Activated naive CD8-positive, alpha-beta T cell (primary cell): ENCODE results near the gene CXCL17.

Experiments used
- H3K27ac Mint-ChIP-seq: one replicate; pipeline ENCODE4 v1.8.0; 2021; ENCODE audit warnings: mixed read lengths
- H3K27me3 Mint-ChIP-seq: one replicate; pipeline ENCODE4 v1.8.0; 2021; ENCODE audit warnings: mixed read lengths
- H3K36me3 Mint-ChIP-seq: one replicate; pipeline ENCODE4 v1.8.0; 2021; ENCODE audit warnings: mixed read lengths
- H3K4me1 Mint-ChIP-seq: one replicate; pipeline ENCODE4 v1.8.0; 2021; ENCODE audit warnings: low read depth, mixed read lengths
- H3K4me3 Mint-ChIP-seq: one replicate; pipeline ENCODE4 v1.8.0; 2021; ENCODE audit warnings: mild to moderate bottlenecking, mixed read lengths
- H3K9me3 Mint-ChIP-seq: one replicate; pipeline ENCODE4 v1.8.0; 2021; ENCODE audit warnings: low read depth, mixed read lengths

Gene CXCL17

GRCh38 chr19:42422092-42422900, 20.4 kb downstream of the CXCL17 start:
- Mint-ChIP-seq H3K27me3 (no peaks in the 10 kb centered on the region), H3K36me3 (no peaks in the 10 kb centered on the region), H3K4me1 (peaks cover 36% of the 10 kb centered on the region), H3K27ac (peak overlapping the region; percentile 89), H3K9me3 (no peaks in the 10 kb centered on the region), H3K4me3 (peak overlapping the region; percentile 97)

DNA sequence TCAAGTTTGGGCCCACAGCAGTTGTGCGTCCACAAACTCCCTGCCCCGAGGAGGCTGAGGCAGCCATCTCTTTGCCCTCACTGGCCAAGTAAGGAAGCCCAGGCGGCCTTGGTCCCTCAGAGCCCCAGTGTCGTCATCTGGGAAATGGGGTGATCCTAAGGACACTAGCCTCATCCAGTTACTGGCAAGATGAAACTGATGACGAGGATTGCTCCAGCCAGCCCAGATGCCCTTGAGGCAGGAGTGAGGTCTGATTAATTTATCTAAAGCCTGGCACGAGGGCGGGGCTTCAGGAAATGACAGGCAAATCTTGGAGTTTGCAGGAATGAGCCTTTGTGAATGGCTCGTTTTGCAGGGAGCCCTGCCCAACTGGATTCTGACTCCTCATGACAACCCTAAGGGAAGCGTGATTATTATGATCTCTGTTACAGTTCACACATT, 21.1 kb downstream of the CXCL17 start:
- Mint-ChIP-seq H3K27me3 (no peaks in the 10 kb centered on the region), H3K9me3 (no peaks in the 10 kb centered on the region), H3K36me3 (no peaks in the 10 kb centered on the region), H3K27ac (no peak overlapping the region), H3K4me1 (peaks cover 36% of the 10 kb centered on the region), H3K4me3 (peak overlapping the region; percentile 97)

DNA sequence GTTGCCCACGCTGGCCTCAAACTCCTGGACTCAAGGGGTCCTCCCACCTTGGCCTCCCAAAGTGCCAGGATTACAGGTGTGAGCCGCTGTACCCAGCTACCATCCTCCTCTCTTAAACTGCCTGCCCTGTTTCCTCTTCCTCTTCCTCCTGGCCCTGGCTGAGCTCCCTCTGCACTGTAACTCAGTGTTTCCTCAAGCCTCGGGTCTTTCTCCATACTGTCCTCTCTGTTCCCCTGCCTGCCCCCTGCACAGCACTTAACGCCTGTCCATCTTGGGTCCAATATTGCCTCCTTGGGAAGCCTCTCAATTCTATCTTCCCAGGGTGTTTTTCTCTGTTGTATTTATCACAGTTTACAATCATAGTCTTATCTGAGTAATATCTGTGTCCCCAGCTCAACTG, 21.6 kb downstream of the CXCL17 start:
- H3K9me3 Mint-ChIP-seq, result no peaks in the 10 kb centered on the region
- H3K4me3 Mint-ChIP-seq, result no peak overlapping the region
- H3K36me3 Mint-ChIP-seq, result no peaks in the 10 kb centered on the region
- H3K4me1 Mint-ChIP-seq, result peaks cover 36% of the 10 kb centered on the region
- no peak overlapping the region for H3K27ac Mint-ChIP-seq
- H3K27me3 Mint-ChIP-seq, result no peaks in the 10 kb centered on the region

DNA sequence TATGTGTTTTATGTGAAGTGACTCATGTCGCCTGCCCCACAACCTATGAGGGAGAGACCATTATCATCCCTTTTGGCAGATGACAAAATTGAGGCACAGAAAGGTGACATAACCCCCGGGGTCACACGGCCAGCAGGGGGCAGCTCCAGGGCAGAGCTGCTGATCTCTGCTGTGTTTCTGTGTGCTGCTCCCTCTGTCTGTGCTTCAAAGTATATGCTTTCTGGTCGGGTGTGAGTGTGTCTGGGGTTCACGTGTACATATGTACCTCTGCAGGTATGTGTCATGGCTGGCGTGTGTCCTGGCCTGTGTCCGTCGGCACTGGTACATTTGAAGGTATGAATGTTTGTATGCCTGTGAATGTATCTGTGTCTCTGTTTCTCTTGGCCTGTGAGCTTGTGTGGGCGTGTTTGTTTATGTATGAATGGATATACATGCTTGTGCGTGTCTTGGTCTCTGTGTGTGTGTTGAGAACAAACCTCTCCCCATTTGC, 22.6 kb downstream of the CXCL17 start:
- H3K4me1 Mint-ChIP-seq, result peaks cover 36% of the 10 kb centered on the region
- H3K36me3 Mint-ChIP-seq, result no peaks in the 10 kb centered on the region
- no peaks in the 10 kb centered on the region for H3K9me3 Mint-ChIP-seq
- peak overlapping the region; percentile 56 for H3K4me3 Mint-ChIP-seq
- peak overlapping the region; percentile 19 for H3K27ac Mint-ChIP-seq
- H3K27me3 Mint-ChIP-seq, result no peaks in the 10 kb centered on the region

GRCh38 chr19:42419309-42419708, 23.4 kb downstream of the CXCL17 start:
- Mint-ChIP-seq H3K27ac (no peak overlapping the region), H3K36me3 (no peaks in the 10 kb centered on the region), H3K4me1 (peaks cover 36% of the 10 kb centered on the region), H3K4me3 (no peak overlapping the region), H3K9me3 (no peaks in the 10 kb centered on the region), H3K27me3 (no peaks in the 10 kb centered on the region)

DNA sequence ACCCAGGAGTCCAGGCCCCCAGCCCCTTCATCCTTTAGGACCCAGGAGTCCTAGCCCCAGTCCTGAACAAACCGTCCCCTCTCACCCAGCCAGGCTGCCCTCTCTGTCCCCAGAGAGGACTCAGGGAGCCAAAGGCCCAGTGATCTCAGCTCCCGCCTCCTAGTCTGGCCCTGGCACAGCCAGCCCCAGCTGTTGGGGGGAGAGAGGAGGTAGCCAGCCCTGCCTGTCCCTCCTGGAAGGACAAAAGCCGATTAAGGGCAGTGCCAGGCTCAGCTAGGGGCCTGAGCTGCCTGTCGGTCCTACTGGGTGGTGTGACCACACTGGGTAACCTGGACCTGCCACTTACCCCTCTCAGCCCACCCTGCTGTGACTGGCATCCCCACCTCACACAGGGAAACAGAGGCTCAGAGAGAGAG, 30.1 kb downstream of the CXCL17 start:
- Mint-ChIP-seq H3K4me3 (no peak overlapping the region), H3K4me1 (peaks cover 4% of the 10 kb centered on the region), H3K36me3 (no peaks in the 10 kb centered on the region), H3K27me3 (no peaks in the 10 kb centered on the region), H3K27ac (no peak overlapping the region), H3K9me3 (no peaks in the 10 kb centered on the region)

DNA sequence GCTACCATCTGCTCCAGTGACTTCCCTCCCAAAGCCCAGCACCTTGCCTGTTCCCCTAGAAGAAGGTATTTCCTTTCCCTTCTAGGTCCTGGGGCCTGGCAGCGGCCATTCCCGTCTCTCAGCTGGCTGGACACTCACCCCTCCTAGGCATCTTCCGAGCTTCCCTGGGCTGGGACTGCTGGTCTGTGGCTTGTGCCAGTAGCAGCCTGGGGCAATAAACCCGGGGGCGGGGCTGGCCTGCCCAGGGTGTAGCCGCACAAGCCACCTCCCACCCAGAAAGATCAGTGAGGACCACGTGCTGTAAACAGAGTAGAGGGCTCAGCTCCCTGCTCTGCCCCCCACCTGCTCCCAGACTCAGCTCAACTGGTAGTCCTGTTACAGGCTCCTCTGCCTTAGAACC, 30.5 kb downstream of the CXCL17 start:
- Mint-ChIP-seq H3K36me3 (no peaks in the 10 kb centered on the region), H3K4me3 (no peak overlapping the region), H3K4me1 (peaks cover 4% of the 10 kb centered on the region), H3K27ac (no peak overlapping the region), H3K9me3 (no peaks in the 10 kb centered on the region), H3K27me3 (no peaks in the 10 kb centered on the region)

GRCh38 chr19:42411581-42412178, 31.1 kb downstream of the CXCL17 start:
- Mint-ChIP-seq H3K27me3 (no peaks in the 10 kb centered on the region), H3K4me3 (no peak overlapping the region), H3K4me1 (peaks cover 4% of the 10 kb centered on the region), H3K27ac (no peak overlapping the region), H3K36me3 (no peaks in the 10 kb centered on the region), H3K9me3 (no peaks in the 10 kb centered on the region)

- Mint-ChIP-seq H3K27ac (no peak overlapping the region), H3K4me3 (no peak overlapping the region), H3K9me3 (no peaks in the 10 kb centered on the region), H3K27me3 (no peaks in the 10 kb centered on the region), H3K4me1 (peaks cover 4% of the 10 kb centered on the region), H3K36me3 (no peaks in the 10 kb centered on the region)
These were observed 32.4 kb downstream of the CXCL17 start for GRCh38 chr19:42410371-42410770.

DNA sequence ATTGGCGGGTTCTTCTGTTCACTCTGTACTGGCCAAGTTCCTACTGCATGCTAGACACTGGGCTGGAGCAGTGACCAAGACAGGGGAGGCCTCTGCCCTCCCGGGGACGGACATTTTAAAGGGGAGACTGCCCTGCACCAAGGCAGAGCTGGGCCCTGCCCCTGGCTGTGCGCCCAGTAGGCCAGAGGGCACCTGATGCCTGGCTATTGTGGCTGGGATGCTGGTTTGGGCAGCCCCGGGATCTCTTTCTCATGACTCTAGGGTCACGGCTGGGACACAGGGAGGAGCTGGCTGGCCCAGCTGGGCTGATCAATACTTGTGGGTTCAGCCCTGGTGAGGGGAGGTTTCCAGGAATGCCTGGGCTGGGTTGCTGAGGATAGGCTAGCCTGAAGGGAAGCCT, 33.3 kb downstream of the CXCL17 start:
- no peaks in the 10 kb centered on the region for H3K27me3 Mint-ChIP-seq
- H3K36me3 Mint-ChIP-seq, result no peaks in the 10 kb centered on the region
- H3K9me3 Mint-ChIP-seq, result no peaks in the 10 kb centered on the region
- H3K27ac Mint-ChIP-seq, result no peak overlapping the region
- H3K4me1 Mint-ChIP-seq, result peaks cover 4% of the 10 kb centered on the region
- no peak overlapping the region for H3K4me3 Mint-ChIP-seq

- Mint-ChIP-seq H3K4me3 (no peak overlapping the region), H3K9me3 (no peaks in the 10 kb centered on the region), H3K27ac (no peak overlapping the region), H3K36me3 (no peaks in the 10 kb centered on the region), H3K4me1 (no peaks in the 10 kb centered on the region), H3K27me3 (no peaks in the 10 kb centered on the region)
These were observed 35.0 kb downstream of the CXCL17 start for GRCh38 chr19:42407816-42408175.

- H3K9me3 Mint-ChIP-seq, result no peaks in the 10 kb centered on the region
- H3K4me1 Mint-ChIP-seq, result no peaks in the 10 kb centered on the region
- no peak overlapping the region for H3K4me3 Mint-ChIP-seq
- no peak overlapping the region for H3K27ac Mint-ChIP-seq
- no peaks in the 10 kb centered on the region for H3K36me3 Mint-ChIP-seq
- no peaks in the 10 kb centered on the region for H3K27me3 Mint-ChIP-seq
These were observed 35.5 kb downstream of the CXCL17 start for GRCh38 chr19:42407085-42407815.

- Mint-ChIP-seq H3K27me3 (no peaks in the 10 kb centered on the region), H3K36me3 (no peaks in the 10 kb centered on the region), H3K4me3 (no peak overlapping the region), H3K27ac (no peak overlapping the region), H3K9me3 (no peaks in the 10 kb centered on the region), H3K4me1 (peaks cover 6% of the 10 kb centered on the region)
These were observed 36.6 kb downstream of the CXCL17 start for GRCh38 chr19:42406111-42406510.

DNA sequence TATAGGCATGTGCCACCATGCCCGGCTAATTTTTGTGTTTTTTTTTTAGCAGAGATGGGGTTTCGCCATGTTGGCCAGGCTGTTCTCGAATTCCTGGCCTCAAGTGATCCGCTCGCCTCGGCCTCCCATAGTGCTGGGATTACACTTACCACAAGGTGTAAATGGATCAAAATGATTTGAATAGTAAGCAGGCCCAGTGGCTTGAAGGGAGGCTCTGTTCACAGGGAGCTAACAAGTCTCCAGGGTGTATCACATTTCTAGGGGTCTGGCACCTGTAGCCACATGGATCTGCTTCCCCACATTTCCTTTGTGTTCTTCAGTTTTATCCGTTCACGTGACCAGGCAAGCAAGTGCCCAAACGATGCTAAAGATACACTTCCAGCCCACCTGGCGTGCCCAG, 39.2 kb downstream of the CXCL17 start:
- H3K27me3 Mint-ChIP-seq, result no peaks in the 10 kb centered on the region
- no peak overlapping the region for H3K4me3 Mint-ChIP-seq
- H3K36me3 Mint-ChIP-seq, result no peaks in the 10 kb centered on the region
- H3K9me3 Mint-ChIP-seq, result no peaks in the 10 kb centered on the region
- H3K4me1 Mint-ChIP-seq, result peaks cover 9% of the 10 kb centered on the region
- no peak overlapping the region for H3K27ac Mint-ChIP-seq

DNA sequence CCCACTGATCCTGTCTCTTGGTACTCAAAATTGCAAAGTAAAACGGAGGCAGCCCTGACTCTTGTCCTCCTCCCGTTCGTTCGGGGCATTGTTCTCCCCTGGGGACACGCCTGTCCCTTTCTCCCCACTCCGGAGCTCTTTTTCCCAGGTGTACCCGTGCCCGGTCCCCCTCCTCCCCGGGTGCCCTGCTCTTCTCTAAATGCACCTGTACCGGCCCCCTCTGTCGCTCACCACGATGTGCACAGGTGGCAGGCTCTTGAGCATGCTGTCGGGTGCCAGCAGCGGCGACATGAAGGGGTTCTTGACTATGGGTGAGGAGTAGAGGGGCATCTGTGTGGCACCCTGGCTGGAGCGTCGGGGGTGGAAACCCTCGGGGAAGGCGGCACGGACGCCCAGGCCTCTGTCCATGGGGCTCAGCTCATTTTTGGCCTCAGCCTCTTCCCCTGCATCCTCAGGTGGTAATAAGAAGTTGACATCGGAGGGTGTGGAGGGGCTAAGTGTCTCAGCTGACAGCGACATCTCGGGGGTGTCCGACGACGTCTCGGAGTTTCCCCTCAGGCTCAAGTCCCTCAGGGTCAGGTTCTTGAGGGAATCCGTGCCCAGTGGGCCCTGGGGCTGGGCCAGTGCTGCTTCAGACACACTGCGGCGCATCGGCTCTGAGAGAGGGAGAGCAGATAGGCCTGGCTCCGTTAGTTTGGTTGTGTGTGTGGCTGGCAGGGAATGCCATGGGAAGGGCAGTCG, 40.2 kb downstream of the CXCL17 start:
- Mint-ChIP-seq H3K4me1 (peaks cover 14% of the 10 kb centered on the region), H3K4me3 (peak overlapping the region; percentile 83), H3K27ac (no peak overlapping the region), H3K36me3 (no peaks in the 10 kb centered on the region), H3K27me3 (no peaks in the 10 kb centered on the region), H3K9me3 (no peaks in the 10 kb centered on the region)
